ENCODE data around the gene PDE4D.

DNA sequence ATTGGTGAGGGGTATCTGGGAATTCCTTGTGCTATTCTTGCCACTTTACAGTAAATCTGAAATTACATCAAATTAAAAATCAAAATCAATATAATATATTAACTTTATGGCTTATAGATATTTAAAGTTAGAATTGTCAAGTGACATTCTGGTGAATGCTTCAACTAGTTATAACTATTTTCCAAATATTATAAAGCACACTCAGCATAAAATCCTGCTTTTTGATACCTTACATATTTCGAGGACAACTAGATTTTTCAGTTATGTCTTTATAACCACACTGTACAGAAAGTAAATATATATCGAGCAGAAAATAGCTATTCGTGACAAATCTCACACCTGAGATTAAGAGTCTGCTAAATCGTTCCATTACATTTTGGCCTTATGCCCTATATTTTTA is 210.2 kb downstream of the PDE4D start:
- TF ChIP-seq, protein P1, sequence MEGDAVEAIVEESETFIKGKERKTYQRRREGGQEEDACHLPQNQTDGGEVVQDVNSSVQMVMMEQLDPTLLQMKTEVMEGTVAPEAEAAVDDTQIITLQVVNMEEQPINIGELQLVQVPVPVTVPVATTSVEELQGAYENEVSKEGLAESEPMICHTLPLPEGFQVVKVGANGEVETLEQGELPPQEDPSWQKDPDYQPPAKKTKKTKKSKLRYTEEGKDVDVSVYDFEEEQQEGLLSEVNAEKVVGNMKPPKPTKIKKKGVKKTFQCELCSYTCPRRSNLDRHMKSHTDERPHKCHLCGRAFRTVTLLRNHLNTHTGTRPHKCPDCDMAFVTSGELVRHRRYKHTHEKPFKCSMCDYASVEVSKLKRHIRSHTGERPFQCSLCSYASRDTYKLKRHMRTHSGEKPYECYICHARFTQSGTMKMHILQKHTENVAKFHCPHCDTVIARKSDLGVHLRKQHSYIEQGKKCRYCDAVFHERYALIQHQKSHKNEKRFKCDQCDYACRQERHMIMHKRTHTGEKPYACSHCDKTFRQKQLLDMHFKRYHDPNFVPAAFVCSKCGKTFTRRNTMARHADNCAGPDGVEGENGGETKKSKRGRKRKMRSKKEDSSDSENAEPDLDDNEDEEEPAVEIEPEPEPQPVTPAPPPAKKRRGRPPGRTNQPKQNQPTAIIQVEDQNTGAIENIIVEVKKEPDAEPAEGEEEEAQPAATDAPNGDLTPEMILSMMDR (conservative IDR thresholded peaks at IDR 0.05; ENCODE audit: low read depth, low read length) = no peak
- TF ChIP-seq EZH2 (IDR thresholded peaks at IDR 0.05; ENCODE audit: low read length, unreplicated experiment) (no peak), EZH2phosphoT487 (IDR thresholded peaks at IDR 0.05; ENCODE audit: borderline replicate concordance, low read length) (no peak)
